Measurements from ENCODE around the gene FAM216B. TPM values are rescaled to one million over a fixed set of nuclear protein-coding genes. Genes with fewer than 3 reads are reported as not detected.

The FAM216B gene
- total RNA-seq, 1 donor from 2014 or later = not detected

GRCh38 chr13:42795666-42796065 lies 14.3 kb downstream of the FAM216B start:
- Mint-ChIP-seq H3K27me3 (ENCODE audit: low read depth) (peaks cover 4% of the 10 kb centered on the region), H3K4me1 (peaks cover 13% of the 10 kb centered on the region), H3K9me3 (peaks cover 10% of the 10 kb centered on the region), H3K36me3 (no peaks in the 10 kb centered on the region), H3K27ac (no peak overlapping the region), H3K4me3 (no peak overlapping the region)
- no peak for DNase-seq (ENCODE audit: low spot score in 2 of 2, unreplicated experiment in 2 of 2)
- TF ChIP-seq CTCF (IDR thresholded peaks at IDR 0.05; ENCODE audit: unreplicated experiment) = no peak

GRCh38 chr13:42796747-42797356 lies 15.5 kb downstream of the FAM216B start:
- TF ChIP-seq CTCF (IDR thresholded peaks at IDR 0.05; ENCODE audit: unreplicated experiment) = no peak
- Mint-ChIP-seq H3K27ac (no peak overlapping the region), H3K36me3 (no peaks in the 10 kb centered on the region), H3K4me3 (no peak overlapping the region), H3K27me3 (ENCODE audit: low read depth) (peaks cover 4% of the 10 kb centered on the region), H3K4me1 (peaks cover 13% of the 10 kb centered on the region), H3K9me3 (peaks cover 10% of the 10 kb centered on the region)
- DNase-seq (ENCODE audit: low spot score in 2 of 2, unreplicated experiment in 2 of 2) = no peak

GRCh38 chr13:42798118-42798517 lies 16.7 kb downstream of the FAM216B start:
- peaks cover 13% of the 10 kb centered on the region for H3K4me1 Mint-ChIP-seq
- no peak for TF ChIP-seq CTCF (IDR thresholded peaks at IDR 0.05; ENCODE audit: unreplicated experiment)
- peaks cover 4% of the 10 kb centered on the region for H3K27me3 Mint-ChIP-seq (ENCODE audit: low read depth)
- no peak overlapping the region for H3K4me3 Mint-ChIP-seq
- no peak for DNase-seq (ENCODE audit: low spot score in 2 of 2, unreplicated experiment in 2 of 2)
- no peaks in the 10 kb centered on the region for H3K36me3 Mint-ChIP-seq
- no peak overlapping the region for H3K27ac Mint-ChIP-seq
- H3K9me3 Mint-ChIP-seq = peaks cover 5% of the 10 kb centered on the region

GRCh38 chr13:42800109-42800643 lies 18.8 kb downstream of the FAM216B start:
- no peak for TF ChIP-seq CTCF (IDR thresholded peaks at IDR 0.05; ENCODE audit: unreplicated experiment)
- no peak for DNase-seq (ENCODE audit: low spot score in 2 of 2, unreplicated experiment in 2 of 2)
- Mint-ChIP-seq H3K4me3 (no peak overlapping the region), H3K9me3 (no peaks in the 10 kb centered on the region), H3K27me3 (ENCODE audit: low read depth) (peaks cover 4% of the 10 kb centered on the region), H3K36me3 (no peaks in the 10 kb centered on the region), H3K4me1 (peaks cover 13% of the 10 kb centered on the region), H3K27ac (no peak overlapping the region)

- Mint-ChIP-seq H3K4me3 (no peak overlapping the region), H3K36me3 (no peaks in the 10 kb centered on the region), H3K27ac (no peak overlapping the region), H3K9me3 (no peaks in the 10 kb centered on the region), H3K4me1 (peaks cover 2% of the 10 kb centered on the region), H3K27me3 (ENCODE audit: low read depth) (no peaks in the 10 kb centered on the region)
- no peak for TF ChIP-seq CTCF (IDR thresholded peaks at IDR 0.05; ENCODE audit: unreplicated experiment)
- no peak for DNase-seq (ENCODE audit: low spot score in 2 of 2, unreplicated experiment in 2 of 2)
These were observed 22.3 kb downstream of the FAM216B start for GRCh38 chr13:42803563-42804204.

Data from mesothelial cell of epicardium (in vitro differentiated cells).